ENCODE results near the gene SLC23A2. TPM values are rescaled to one million over a fixed set of nuclear protein-coding genes. Genes with fewer than 3 reads are reported as not detected.
"Not testable (repeated sequence)": the region's sequence is repeated elsewhere in the genome, so short reads cannot be mapped to it uniquely, and the experiment has no call there.

The SLC23A2 gene
- total and polyA plus RNA-seq, 4 donors: 9.1 to 48.4 (median 14.7) TPM

DNA sequence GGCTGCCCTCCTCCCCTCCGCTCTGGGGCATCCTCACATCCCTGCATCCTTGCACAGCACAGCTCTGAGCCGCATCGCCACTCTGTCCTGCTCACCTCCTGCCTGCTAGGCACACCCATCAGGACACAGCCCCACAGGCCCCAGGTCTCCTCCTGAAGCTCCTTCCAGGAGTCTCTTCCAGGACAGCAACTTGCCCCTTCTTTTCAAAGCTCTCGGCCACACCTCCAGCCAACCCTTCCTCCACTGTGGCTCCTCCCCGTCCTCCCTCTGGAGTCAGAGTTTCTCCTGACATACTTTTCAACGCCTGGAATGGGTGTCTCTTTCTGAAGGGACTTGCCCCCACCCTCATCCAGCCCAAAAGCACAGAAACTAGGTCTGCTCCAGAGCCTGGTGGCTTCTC is 77.3 kb downstream of the SLC23A2 start:
- H3K27ac ChIP-seq (ENCODE audit: low read depth in 1 of 2, low read length in 2 of 2): peak overlapping the region; percentile 19 to 95
- peaks cover 11 to 33% (median 20%) of the 10 kb centered on the region in 4 donors for H3K4me1 ChIP-seq (ENCODE audit: control insufficient read depth in 4 of 4, insufficient read depth in 4 of 4, low read length in 3 of 4)
- no peaks in the 10 kb centered on the region for H3K27me3 ChIP-seq (ENCODE audit: control insufficient read depth in 4 of 4, insufficient read depth in 4 of 4, low read length in 3 of 4)
- H3K4me3 ChIP-seq (ENCODE audit: low read depth in 1 of 3, low read length in 3 of 3): peak overlapping the region in 1 of 3 donors; percentile 11
- 89% methylated on average over 6 of the region's 6 CpGs for WGBS
- peaks cover 0 to 3% (median 1%) of the 10 kb centered on the region in 4 donors for H3K36me3 ChIP-seq (ENCODE audit: control insufficient read depth in 4 of 4, insufficient read depth in 3 of 4, low read depth in 1 of 4, low read length in 3 of 4)
- no peak overlapping the region for H3K9ac ChIP-seq (ENCODE audit: low read depth in 1 of 2, low read length in 2 of 2)
- H3K9me3 ChIP-seq (ENCODE audit: control insufficient read depth in 4 of 4, low read length in 3 of 4): no peaks in the 10 kb centered on the region
- TF ChIP-seq HNF4A (conservative IDR thresholded peaks at IDR 0.05) (no peak), TAF1 (conservative IDR thresholded peaks at IDR 0.05) (no peak), JUND (IDR thresholded peaks at IDR 0.05) (no peak), GABPA (IDR thresholded peaks at IDR 0.05 in 1 of 2, conservative IDR thresholded peaks at IDR 0.05 in 1 of 2) (no peak), FOXA1 (IDR thresholded peaks at IDR 0.05) (no peak), FOXA2 (IDR thresholded peaks at IDR 0.05) (no peak), NR2F2 (IDR thresholded peaks at IDR 0.05) (no peak), RXRA (IDR thresholded peaks at IDR 0.05) (no peak), YY1 (IDR thresholded peaks at IDR 0.05) (no peak), SP1 (IDR thresholded peaks at IDR 0.05) (no peak), EGR1 (IDR thresholded peaks at IDR 0.05; ENCODE audit: low read depth in 2 of 2) (no peak)
- TF ChIP-seq, protein P1, sequence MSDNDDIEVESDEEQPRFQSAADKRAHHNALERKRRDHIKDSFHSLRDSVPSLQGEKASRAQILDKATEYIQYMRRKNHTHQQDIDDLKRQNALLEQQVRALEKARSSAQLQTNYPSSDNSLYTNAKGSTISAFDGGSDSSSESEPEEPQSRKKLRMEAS (IDR thresholded peaks at IDR 0.05): no peak
- TF ChIP-seq, protein P2, sequence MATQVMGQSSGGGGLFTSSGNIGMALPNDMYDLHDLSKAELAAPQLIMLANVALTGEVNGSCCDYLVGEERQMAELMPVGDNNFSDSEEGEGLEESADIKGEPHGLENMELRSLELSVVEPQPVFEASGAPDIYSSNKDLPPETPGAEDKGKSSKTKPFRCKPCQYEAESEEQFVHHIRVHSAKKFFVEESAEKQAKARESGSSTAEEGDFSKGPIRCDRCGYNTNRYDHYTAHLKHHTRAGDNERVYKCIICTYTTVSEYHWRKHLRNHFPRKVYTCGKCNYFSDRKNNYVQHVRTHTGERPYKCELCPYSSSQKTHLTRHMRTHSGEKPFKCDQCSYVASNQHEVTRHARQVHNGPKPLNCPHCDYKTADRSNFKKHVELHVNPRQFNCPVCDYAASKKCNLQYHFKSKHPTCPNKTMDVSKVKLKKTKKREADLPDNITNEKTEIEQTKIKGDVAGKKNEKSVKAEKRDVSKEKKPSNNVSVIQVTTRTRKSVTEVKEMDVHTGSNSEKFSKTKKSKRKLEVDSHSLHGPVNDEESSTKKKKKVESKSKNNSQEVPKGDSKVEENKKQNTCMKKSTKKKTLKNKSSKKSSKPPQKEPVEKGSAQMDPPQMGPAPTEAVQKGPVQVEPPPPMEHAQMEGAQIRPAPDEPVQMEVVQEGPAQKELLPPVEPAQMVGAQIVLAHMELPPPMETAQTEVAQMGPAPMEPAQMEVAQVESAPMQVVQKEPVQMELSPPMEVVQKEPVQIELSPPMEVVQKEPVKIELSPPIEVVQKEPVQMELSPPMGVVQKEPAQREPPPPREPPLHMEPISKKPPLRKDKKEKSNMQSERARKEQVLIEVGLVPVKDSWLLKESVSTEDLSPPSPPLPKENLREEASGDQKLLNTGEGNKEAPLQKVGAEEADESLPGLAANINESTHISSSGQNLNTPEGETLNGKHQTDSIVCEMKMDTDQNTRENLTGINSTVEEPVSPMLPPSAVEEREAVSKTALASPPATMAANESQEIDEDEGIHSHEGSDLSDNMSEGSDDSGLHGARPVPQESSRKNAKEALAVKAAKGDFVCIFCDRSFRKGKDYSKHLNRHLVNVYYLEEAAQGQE (IDR thresholded peaks at IDR 0.05): no peak
- TF ChIP-seq, protein P3, sequence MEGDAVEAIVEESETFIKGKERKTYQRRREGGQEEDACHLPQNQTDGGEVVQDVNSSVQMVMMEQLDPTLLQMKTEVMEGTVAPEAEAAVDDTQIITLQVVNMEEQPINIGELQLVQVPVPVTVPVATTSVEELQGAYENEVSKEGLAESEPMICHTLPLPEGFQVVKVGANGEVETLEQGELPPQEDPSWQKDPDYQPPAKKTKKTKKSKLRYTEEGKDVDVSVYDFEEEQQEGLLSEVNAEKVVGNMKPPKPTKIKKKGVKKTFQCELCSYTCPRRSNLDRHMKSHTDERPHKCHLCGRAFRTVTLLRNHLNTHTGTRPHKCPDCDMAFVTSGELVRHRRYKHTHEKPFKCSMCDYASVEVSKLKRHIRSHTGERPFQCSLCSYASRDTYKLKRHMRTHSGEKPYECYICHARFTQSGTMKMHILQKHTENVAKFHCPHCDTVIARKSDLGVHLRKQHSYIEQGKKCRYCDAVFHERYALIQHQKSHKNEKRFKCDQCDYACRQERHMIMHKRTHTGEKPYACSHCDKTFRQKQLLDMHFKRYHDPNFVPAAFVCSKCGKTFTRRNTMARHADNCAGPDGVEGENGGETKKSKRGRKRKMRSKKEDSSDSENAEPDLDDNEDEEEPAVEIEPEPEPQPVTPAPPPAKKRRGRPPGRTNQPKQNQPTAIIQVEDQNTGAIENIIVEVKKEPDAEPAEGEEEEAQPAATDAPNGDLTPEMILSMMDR (IDR thresholded peaks at IDR 0.05; ENCODE audit: low read depth, low read length, missing input control): no peak
- TF ChIP-seq, protein P4, sequence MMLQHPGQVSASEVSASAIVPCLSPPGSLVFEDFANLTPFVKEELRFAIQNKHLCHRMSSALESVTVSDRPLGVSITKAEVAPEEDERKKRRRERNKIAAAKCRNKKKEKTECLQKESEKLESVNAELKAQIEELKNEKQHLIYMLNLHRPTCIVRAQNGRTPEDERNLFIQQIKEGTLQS (IDR thresholded peaks at IDR 0.05): no peak
- no peak for DNase-seq (ENCODE audit: low spot score)

DNA sequence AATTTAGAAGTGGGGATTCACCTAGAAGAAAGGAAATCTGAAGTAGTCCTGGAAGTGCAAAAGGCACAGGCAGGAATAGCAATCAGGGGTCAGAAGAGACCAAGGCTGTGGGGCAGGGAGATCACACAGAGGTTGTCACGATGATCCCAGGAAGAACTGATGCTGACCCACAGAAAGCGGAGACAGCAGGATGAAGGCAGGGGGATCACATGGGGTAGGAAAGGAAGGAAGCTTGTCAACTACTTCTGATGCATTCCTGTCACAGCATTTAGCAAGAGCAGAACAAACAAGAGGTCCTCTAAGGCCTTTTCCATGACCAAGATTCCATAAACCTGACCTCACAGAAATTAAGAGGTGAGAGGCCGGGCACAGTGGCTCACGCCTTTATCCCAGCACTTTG is 79.1 kb downstream of the SLC23A2 start:
- no peak overlapping the region for H3K9ac ChIP-seq (ENCODE audit: low read depth in 1 of 2, low read length in 2 of 2)
- WGBS: 91% methylated on average over 4 of the region's 4 CpGs
- peaks cover 0 to 3% (median 1%) of the 10 kb centered on the region in 4 donors for H3K36me3 ChIP-seq (ENCODE audit: control insufficient read depth in 4 of 4, insufficient read depth in 3 of 4, low read depth in 1 of 4, low read length in 3 of 4)
- H3K27me3 ChIP-seq (ENCODE audit: control insufficient read depth in 4 of 4, insufficient read depth in 4 of 4, low read length in 3 of 4): no peaks in the 10 kb centered on the region
- no peaks in the 10 kb centered on the region for H3K9me3 ChIP-seq (ENCODE audit: control insufficient read depth in 4 of 4, low read length in 3 of 4)
- TF ChIP-seq RAD21 (IDR thresholded peaks at IDR 0.05) (no peak), SP1 (IDR thresholded peaks at IDR 0.05) (no peak), NR2F2 (IDR thresholded peaks at IDR 0.05) (peak; percentile 91), RXRA (IDR thresholded peaks at IDR 0.05) (peak; percentile 21 to 25), YY1 (IDR thresholded peaks at IDR 0.05) (no peak), TAF1 (conservative IDR thresholded peaks at IDR 0.05) (no peak), HNF4A (conservative IDR thresholded peaks at IDR 0.05) (no peak), HNF4G (IDR thresholded peaks at IDR 0.05) (no peak)
- no peak for DNase-seq (ENCODE audit: low spot score)
- peaks cover 15 to 43% (median 33%) of the 10 kb centered on the region in 4 donors for H3K4me1 ChIP-seq (ENCODE audit: control insufficient read depth in 4 of 4, insufficient read depth in 4 of 4, low read length in 3 of 4)
- peak overlapping the region; percentile 0 to 6 for H3K27ac ChIP-seq (ENCODE audit: low read depth in 1 of 2, low read length in 2 of 2)
- H3K4me3 ChIP-seq (ENCODE audit: low read depth in 1 of 3, low read length in 3 of 3): no peak overlapping the region

DNA sequence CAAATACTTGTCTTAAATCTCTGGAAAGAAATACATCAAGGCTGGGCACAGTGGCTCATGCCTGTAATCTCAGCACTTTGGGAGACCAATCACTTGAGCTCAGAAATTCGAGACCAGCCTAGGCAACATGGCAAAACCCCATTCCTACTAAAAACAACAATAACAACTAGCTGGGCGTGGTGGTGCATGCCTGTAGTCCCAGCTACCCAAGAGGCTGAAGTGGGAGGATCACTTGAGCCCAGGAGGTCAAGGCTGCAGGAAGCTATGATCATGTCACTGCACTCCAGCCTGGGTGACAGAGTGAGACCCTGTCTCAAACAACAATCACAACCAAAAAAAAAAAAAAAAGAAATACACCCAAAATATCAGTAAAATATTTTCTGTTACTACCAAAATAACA is 80.0 kb downstream of the SLC23A2 start:
- not testable (repeated sequence) for H3K27me3 ChIP-seq (ENCODE audit: control insufficient read depth in 4 of 4, insufficient read depth in 4 of 4, low read length in 3 of 4); DNase-seq (ENCODE audit: low spot score); H3K9ac ChIP-seq (ENCODE audit: low read depth in 1 of 2, low read length in 2 of 2); H3K9me3 ChIP-seq (ENCODE audit: control insufficient read depth in 4 of 4, low read length in 3 of 4); H3K36me3 ChIP-seq (ENCODE audit: control insufficient read depth in 4 of 4, insufficient read depth in 3 of 4, low read depth in 1 of 4, low read length in 3 of 4); H3K4me3 ChIP-seq (ENCODE audit: low read depth in 1 of 3, low read length in 3 of 3)
- WGBS: 82% methylated on average over 2 of the region's 2 CpGs
- H3K4me1 ChIP-seq (ENCODE audit: control insufficient read depth in 4 of 4, insufficient read depth in 4 of 4, low read length in 3 of 4): peaks cover 14 to 42% (median 34%) of the 10 kb centered on the region in 4 donors
- peak overlapping the region in 1 of 2 donors; percentile 0 for H3K27ac ChIP-seq (ENCODE audit: low read depth in 1 of 2, low read length in 2 of 2)

Measured in liver (tissue), 9 donors.